HG03039 (cell line): ENCODE results near the gene IFITM1.
"Not testable (repeated sequence)": the region's sequence is repeated elsewhere in the genome, so short reads cannot be mapped to it uniquely, and the experiment has no call there.

ENCODE experiments used
- ATAC-seq: cut with Tn5 transposase; IDR thresholded peaks from one replicate; pipeline ENCODE4 v1.9.1; 2021; ENCODE audit warnings: mild to moderate bottlenecking, moderate library complexity; ENCODE audit not compliant: unreplicated experiment

The IFITM1 gene

GRCh38 chr11:293852-294661, 19.8 kb upstream of the IFITM1 start:
- ATAC-seq = no peak

DNA sequence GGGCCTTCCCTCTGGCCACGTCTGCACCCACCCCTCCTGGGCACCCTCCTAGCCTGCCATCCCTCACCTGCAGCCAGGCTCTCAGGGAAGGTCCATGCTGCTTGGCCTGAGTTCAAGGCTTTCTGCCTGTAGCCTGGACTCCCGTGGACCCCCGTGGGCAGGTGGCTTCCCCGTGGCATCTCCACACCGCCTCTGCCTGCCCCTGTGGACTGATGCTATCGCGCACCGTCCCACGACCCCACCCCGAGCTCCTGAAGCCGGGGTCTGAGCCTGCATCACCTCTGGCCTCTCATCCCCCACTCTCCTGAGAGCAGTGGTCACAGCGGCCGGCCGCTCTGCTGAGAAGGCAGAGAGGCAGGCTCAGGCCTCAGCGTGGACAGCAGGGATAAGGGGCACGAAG, 19.1 kb upstream of the IFITM1 start:
- no peak for ATAC-seq

DNA sequence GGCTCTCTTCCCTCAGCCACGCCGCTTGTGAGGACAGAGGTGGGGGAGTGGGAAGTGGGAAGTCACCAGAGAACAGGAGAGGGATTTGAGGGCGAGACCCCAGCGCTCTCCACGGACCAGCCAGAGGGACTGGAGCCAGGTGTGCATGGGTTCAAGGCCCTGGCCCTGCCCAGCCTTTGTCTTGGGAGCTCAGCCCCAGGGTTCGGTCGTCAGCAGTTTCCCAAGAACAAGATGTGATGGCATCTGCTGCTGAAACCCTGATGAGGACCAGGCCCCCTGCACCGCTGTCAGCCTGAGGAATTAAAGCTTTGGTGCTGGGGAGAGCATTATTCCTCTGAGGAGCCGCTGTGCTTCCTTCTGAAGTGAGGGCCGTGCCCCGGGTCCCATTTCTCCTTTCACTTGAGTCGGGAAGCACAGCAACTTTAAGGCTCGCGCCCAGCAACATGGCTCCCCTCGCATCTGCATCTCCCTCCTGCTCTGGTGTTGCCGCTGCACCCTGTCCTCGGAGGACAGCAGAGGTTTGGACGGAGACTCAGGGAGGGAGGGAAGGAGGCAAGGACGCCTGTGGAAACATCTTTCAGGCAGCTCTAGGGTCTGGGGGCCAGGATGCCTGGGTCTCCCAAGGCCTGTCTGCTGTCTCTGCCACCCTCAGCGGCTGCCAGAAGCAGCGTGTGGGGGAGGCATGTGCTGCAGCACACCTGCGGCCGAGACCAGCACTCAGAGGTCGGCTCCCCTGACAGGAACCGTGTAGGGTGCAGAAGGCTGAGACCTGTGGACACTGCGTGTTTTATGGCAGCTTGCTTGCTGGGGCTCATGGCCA, 18.3 kb upstream of the IFITM1 start:
- no peak for ATAC-seq

DNA sequence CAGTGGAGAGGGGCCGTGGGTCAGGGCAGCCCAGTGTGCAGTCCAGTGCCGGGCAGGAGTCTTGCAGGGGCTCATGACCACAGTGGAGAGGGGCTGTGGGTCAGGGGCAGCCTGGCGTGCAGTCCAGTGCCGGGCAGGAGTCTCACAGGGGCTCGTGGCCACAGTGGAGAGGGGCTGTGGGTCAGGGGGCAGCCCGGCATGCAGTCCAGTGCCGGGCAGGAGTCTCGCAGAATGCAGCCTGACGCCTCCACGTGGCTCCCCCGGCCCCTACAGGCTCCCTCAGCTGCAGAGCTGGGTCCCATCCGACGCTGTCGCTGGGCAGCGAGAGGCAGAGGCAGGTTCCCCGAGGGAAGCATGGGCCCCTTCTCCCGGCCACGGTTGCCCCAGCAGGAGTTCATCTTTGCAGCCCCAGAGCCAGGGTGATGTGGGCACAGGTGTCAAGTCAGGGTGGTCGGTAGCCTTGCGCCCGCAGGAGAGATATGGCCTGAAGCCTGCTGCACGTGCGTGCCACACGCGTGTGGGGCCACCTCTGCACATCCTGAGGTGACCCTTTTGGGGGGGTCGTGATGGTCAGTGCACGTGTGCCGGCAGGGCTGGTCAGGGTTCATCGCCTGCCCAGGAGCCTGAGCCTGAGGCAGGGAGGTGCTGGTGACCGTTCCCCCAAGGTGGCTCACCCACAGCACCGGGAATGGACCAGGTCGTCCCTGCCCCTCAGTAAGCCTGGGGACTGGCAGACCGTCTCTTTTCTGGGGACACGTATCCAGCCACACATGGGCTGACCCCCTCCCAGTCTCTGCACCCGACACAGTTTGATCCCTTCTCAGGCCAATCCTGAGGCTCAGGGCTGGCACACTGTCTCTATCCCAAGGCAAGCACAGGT, 17.4 kb upstream of the IFITM1 start:
- ATAC-seq = no peak

- no peak for ATAC-seq
Measured at GRCh38 chr11:297051-297585, 16.7 kb upstream of the IFITM1 start.

DNA sequence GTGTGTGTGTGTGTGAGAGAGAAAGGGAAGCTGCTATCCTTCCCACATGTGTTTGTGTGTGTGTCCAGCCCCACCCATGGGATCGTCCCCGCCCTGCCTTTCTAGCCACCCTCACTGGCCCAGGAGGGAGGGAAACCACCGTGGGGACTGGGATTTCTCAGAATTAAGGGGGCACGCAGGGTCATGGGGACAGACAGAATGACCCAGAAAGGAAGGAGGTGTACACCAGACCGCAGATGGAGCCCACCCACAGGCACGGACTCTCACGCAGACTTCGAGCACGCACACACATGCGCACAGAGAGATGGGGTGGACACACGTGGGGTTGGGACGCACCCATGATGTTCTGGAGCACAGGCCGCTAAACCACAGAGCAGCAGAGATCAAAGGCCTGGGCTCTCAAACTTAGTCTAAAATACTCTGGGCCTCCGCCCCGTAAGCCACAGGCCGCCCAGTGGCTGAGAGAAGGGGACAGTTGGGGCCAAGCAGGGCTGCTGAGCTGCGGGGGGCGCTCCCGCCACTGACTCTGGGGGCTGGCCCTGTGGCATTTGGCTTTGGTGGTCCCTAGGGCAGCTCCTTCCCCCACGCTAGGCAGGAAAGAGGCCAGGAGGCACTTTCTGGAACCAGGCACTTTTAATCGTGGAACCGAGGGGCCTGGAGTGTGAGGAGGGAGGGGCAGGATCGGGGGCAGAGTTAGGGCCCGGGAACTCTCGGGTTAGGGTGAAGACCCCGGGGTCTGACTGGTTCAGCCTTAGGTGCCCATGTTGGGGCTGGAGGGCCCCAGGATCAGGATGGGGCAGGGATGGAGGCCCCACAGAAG, 16.0 kb upstream of the IFITM1 start:
- ATAC-seq = no peak

- no peak for ATAC-seq
Measured at GRCh38 chr11:298406-299065, 15.3 kb upstream of the IFITM1 start.

DNA sequence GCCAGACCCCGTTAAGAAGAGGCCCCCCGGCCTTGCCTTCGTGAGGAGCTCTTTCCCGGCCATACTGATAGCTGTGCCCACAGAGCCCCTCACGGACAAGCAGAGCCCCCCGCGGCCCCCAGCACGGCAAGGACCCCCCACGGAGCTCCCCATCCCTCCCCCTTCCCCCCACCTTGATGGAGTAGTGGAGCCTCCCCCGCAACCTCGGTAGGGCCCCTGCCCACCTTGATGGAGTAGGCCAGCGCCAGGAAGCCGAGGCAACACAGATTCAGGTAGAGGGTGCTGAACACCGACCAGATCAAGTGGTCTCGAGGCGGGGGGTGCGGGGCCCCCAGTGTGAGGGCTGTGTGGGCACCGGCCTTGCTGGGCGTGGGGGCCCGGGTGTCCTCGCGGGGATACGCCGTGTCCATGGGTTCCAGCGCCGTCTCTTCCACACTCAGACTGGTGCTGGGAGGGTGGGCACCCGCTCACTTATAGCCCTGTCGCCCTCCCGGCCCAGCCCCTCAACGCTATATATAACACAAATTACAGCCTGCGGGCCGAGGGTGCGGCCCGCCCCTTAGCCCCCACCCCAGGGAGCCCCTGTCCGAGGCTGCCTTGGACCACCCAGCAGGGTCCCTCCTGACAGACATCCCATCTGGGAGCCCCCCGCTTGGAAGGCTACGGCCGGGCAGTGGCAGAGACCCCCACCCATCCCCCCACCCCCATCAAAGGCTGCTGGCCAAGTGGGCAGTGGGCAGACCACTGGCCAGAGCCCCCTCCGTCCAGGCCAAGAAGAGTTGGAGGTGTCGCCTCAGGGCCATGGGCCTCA, 14.6 kb upstream of the IFITM1 start, which contains the start of gene IFITM5:
Gene IFITM5, minus strand, starts transcription at position 446 of the 811 bp plus-strand sequence. Its CDS starts 36 bp downstream, at position 410.
- ATAC-seq = no peak

DNA sequence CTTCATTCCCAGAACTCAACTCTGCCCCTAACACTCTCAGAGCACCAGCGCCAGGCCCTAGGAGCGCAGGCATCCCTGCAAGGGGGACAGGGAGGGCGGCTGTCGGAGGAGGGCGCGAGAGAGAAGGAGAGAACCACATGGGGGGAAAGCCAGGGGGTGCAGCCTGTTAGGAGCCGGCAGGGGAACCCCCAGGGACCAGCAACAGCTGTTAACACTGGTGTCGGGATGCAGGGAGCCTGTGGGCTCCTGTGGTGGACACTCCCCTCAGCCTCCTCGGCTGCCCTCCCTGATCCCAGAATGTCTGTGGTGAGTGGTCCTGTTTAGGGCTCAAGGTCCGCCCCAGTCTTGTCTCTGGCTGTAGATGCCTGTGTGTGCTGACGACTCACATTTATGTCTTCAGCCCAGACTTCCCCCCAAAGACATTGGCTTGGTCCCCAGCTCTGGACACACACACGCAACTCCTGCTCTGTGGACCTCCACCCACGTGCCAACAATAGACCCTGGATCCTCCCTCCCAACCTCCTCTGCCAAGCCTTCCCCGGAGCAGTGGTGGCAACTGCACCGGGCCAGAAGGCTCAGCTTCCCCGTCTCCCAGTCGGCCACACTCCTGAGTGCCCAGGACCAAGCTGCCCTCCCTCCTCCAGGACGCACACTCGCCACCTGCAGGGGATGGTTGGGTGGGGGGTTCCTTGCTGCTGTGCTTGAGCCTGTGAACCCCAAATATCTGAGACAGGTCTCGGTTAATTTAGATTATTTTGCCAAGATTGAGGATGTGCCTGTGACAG, 13.7 kb upstream of the IFITM1 start:
- ATAC-seq = no peak

DNA sequence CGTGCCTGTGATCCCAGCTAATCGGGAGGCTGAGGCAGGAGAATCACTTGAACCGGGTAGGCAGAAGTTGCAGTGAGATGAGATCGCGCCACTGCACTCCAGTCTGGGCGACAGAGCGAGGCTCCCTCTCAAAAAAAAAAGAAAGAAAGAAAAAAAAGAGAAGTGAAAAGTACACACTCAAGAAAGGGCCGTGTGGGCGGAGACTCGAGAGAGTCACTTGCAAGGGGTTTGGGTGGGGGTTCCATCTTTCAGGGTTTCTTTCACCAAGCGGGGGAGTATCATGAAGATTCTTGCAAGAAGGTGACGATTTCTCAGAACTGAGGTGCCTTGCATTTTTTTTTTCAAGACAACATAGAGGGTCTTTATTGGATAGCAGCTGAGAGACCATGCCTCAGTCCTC, 10.5 kb upstream of the IFITM1 start:
- ATAC-seq = no peak

DNA sequence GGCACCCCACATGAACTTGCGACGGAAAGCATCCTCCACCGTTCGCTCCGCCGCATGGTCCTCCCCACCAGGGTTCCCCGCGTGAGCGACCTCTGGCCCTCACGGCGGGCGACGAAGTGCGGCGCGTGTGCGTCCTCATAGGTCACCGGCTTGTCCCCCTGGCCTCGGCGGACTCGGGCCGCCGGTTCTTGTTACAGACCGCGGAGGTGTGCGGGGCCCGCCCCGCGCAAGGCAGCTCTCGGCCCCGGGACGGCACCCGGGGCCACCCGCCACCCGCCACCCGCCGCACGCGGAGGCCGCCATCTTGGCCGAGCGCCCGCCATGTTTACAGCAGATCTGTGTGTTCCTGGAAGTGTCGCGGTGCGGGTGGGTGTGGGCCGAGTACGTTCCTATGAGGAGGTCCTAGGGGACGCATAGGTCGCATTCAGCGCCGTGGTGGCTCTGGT, 9.8 kb upstream of the IFITM1 start:
- ATAC-seq = no peak

DNA sequence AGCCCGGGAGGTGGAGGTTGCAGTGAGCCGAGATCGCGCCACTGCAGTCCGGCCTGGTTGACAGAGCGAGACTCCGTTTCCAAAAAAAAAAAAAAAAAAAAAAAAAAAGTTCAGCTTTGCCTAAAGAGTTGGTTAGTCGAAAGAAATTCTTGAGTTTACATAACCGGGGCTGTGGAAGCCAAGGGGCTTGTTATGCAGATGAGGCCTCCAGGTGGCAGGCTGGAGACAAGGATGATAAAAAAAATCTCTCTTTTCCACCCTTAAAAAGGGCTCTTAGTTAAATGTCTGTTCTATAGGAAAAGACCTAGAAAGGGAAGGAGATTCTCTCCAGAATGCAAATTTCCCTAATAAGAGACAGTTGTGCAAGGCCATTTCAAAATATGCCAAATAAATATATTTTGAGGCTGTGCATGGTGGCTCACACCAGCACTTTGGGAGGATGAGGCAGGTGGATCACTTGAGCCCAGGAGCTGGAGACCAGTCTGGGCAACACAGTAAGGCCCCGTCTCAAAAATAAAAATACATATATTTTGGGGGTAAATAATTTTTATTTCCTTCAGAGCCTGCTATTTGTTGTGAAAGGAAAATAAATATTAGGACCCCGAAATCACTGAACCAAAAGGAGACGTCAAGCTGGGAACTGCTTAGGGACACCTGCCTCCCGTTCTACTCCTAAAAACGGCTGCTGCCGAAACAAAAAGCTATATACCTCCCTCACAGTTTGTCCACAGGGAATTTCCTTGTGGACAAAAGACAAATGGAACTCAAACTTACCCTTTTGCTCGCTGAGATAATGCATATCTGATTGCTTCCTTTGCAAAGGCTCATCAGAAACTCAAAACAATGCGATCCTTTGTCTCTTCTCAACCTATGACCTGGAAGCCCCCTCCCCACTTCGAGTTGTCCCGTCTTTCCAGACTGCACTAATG, 8.7 kb upstream of the IFITM1 start:
- no peak for ATAC-seq

- no peak for ATAC-seq
Measured at GRCh38 chr11:305844-306211, 8.0 kb upstream of the IFITM1 start.

- no peak for ATAC-seq
Measured at GRCh38 chr11:306645-307371, 7.0 kb upstream of the IFITM1 start.

DNA sequence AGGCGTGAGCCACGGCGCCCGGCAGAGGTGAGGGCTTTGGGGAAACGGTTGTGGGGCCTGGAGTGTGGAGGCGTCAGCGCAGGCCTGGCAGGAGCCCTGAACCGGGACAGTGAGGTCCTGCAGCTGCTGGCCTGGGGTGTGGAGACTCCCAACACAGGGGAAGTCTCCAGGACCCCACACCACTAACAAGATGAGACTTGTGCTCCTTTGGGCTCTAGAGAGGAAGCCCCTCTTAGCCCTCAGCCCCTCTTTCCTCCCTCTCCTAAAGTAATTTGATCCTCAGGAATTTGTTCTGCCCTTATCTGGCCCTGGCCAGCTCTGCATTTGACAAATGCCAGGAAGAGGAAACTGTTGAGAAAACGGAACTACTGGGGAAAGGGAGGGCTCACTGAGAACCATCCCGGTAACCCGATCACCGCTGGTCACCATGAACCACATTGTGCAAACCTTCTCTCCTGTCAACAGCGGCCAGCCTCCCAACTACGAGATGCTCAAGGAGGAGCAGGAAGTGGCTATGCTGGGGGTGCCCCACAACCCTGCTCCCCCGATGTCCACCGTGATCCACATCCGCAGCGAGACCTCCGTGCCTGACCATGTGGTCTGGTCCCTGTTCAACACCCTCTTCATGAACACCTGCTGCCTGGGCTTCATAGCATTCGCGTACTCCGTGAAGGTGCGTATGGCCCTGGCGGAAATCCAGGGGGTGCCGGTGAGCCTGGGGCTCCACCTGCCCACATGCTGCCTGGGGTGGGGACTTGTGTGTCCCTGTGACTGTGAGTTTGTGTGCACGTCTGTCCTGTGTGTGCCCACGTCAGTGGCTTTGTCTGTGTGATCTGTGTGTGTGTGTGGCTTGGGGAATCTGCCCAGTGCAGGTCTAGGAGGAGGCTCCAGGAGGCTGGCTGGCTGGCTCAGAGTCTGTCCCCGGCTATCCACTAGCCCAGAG, 5.8 kb upstream of the IFITM1 start, which contains the start of gene IFITM2:
Gene IFITM2, plus strand, starts transcription at position 51 of the 943 bp plus-strand sequence. Its CDS starts 377 bp downstream, at position 428.
- not testable (repeated sequence) for ATAC-seq
